ENCODE measurements around the gene OXTR.

- TF ChIP-seq CEBPB (IDR thresholded peaks at IDR 0.05; ENCODE audit: borderline replicate concordance, low read depth, low read length): no peak
- no peak for TF ChIP-seq RAD21 (CRISPR knock-in tag; IDR thresholded peaks at IDR 0.05)
- no peak for TF ChIP-seq NCOR1 (IDR thresholded peaks at IDR 0.05; ENCODE audit: borderline replicate concordance, low read length)
- TF ChIP-seq ZFX (CRISPR knock-in tag; IDR thresholded peaks at IDR 0.05; ENCODE audit: low read depth): no peak
- TF ChIP-seq ZNF354B (CRISPR knock-in tag; IDR thresholded peaks at IDR 0.05): no peak
- no peak for TF ChIP-seq ZNF501 (CRISPR knock-in tag; IDR thresholded peaks at IDR 0.05)
- no peak for TF ChIP-seq CTCF (CRISPR knock-in tag; IDR thresholded peaks at IDR 0.05)
- no peak for TF ChIP-seq ZFP37 (CRISPR knock-in tag; IDR thresholded peaks at IDR 0.05; ENCODE audit: borderline replicate concordance)
- TF ChIP-seq ZNF275 (CRISPR knock-in tag; IDR thresholded peaks at IDR 0.05; ENCODE audit: borderline replicate concordance): no peak
- TF ChIP-seq GABPA (IDR thresholded peaks at IDR 0.05; ENCODE audit: low read depth, low read length): no peak
- no peak for TF ChIP-seq GABPA (CRISPR knock-in tag; IDR thresholded peaks at IDR 0.05; ENCODE audit: low read depth)
- TF ChIP-seq HHEX (CRISPR knock-in tag; IDR thresholded peaks at IDR 0.05): no peak
These were observed 4.6 kb upstream of the OXTR start for GRCh38 chr3:8773941-8774542.
